Upper lobe of right lung (tissue), 1 donor: Measurements from ENCODE around the gene SLC25A20. TPM values are rescaled to one million over a fixed set of nuclear protein-coding genes. Genes with fewer than 3 reads are reported as not detected.

Experiments
- ATAC-seq: fragments of 200-7000 bp; cut with Tn5 transposase; one replicate; pipeline ENCODE4 v1.9.1; 2020; ENCODE audit warnings: mild to moderate bottlenecking, moderate library complexity
- DNase-seq: peaks from one replicate; pipeline ENCODE4 v3.0.0-alpha.2; 2020
- H3K27ac ChIP-seq: fragments of 200-600 bp; one replicate; pipeline ENCODE4 v1.8.0; 2022
- H3K27me3 ChIP-seq: fragments of 200-600 bp; one replicate; pipeline ENCODE4 v1.8.0; 2022; ENCODE audit warnings: mild to moderate bottlenecking
- H3K36me3 ChIP-seq: fragments of 200-600 bp; one replicate; pipeline ENCODE4 v1.8.0; 2022
- H3K4me1 ChIP-seq: fragments of 200-600 bp; one replicate; pipeline ENCODE4 v1.8.0; 2022
- H3K4me3 ChIP-seq: fragments of 200-600 bp; one replicate; pipeline ENCODE4 v1.8.0; 2022; ENCODE audit warnings: mild to moderate bottlenecking
- H3K9me3 ChIP-seq: fragments of 200-600 bp; one replicate; pipeline ENCODE4 v1.8.0; 2022
- CTCF ChIP-seq: fragments of 200-600 bp; IDR thresholded peaks from one replicate; pipeline ENCODE4 v1.8.0; 2022; ENCODE audit warnings: antibody characterized with exemption
- intact Hi-C: fragments of 100-400 bp; cut with DNase I; formaldehyde crosslinking; loops from one replicate; pipeline ENCODE4 v1.11.0; 2022
- total RNA-seq: library from RNA; stranded (reverse); fragmentation: NEBNext Ultra II Directional; extraction: Animal tissue kit (Norgen Biotek cat#: 25700); gene quantifications from one replicate; pipeline ENCODE4 v1.2.1, GENCODE V29; 2021
- donor health status: DM: no; HTN: yes; CAD: no; lungs with severe emphysema.

SLC25A20 gene
- total RNA-seq, 1 donor from 2014 or later: 26.0 TPM

- H3K9me3 ChIP-seq: no peaks in the 10 kb centered on the region
- peak; percentile 96 for DNase-seq
- ATAC-seq: peak; percentile 98
- peak within 1 kb of the TSS; percentile 92 for H3K27ac ChIP-seq
- no peaks in the 10 kb centered on the region for H3K36me3 ChIP-seq
- H3K27me3 ChIP-seq: no peaks in the 10 kb centered on the region
- peak within 1 kb of the TSS; percentile 92 for H3K4me3 ChIP-seq
- TF ChIP-seq CTCF: no peak
- intact Hi-C loops: no loop called here
- H3K4me1 ChIP-seq: peaks cover 26% of the 10 kb centered on the region
These were observed 50.9 kb downstream of the SLC25A20 start, which contains the start of gene PRKAR2A for GRCh38 chr3:48847504-48848423. PRKAR2A (minus strand) TSS chr3:48847874; CDS start chr3:48847596, 278 bp downstream.

- intact Hi-C loops: no loop called here
- ATAC-seq: peak; percentile 74
- Histone ChIP-seq H3K36me3 (no peaks in the 10 kb centered on the region), H3K4me3 (peak overlapping the region; percentile 92), H3K27me3 (no peaks in the 10 kb centered on the region), H3K27ac (peak overlapping the region; percentile 92), H3K9me3 (no peaks in the 10 kb centered on the region), H3K4me1 (peaks cover 26% of the 10 kb centered on the region)
- peak; percentile 93 for DNase-seq
- TF ChIP-seq CTCF: no peak
These were observed 51.6 kb downstream of the SLC25A20 start for GRCh38 chr3:48847053-48847503.

GRCh38 chr3:48845170-48845569, 53.5 kb downstream of the SLC25A20 start:
- DNase-seq (no peak), ATAC-seq (no peak)
- peaks cover 26% of the 10 kb centered on the region for H3K4me1 ChIP-seq
- no peak overlapping the region for H3K27ac ChIP-seq
- intact Hi-C loops: no loop called here
- no peak for TF ChIP-seq CTCF
- no peaks in the 10 kb centered on the region for H3K36me3 ChIP-seq
- H3K4me3 ChIP-seq: peak overlapping the region; percentile 92
- H3K9me3 ChIP-seq: no peaks in the 10 kb centered on the region
- H3K27me3 ChIP-seq: no peaks in the 10 kb centered on the region

GRCh38 chr3:48837163-48837562, 61.5 kb downstream of the SLC25A20 start:
- Histone ChIP-seq H3K4me3 (no peak overlapping the region), H3K9me3 (no peaks in the 10 kb centered on the region), H3K36me3 (no peaks in the 10 kb centered on the region), H3K4me1 (peaks cover 6% of the 10 kb centered on the region), H3K27me3 (no peaks in the 10 kb centered on the region), H3K27ac (no peak overlapping the region)
- ATAC-seq (no peak), DNase-seq (no peak)
- intact Hi-C loops: no loop called here
- no peak for TF ChIP-seq CTCF

- intact Hi-C loops: no loop called here
- H3K27me3 ChIP-seq: no peaks in the 10 kb centered on the region
- no peak for ATAC-seq
- no peaks in the 10 kb centered on the region for H3K36me3 ChIP-seq
- no peaks in the 10 kb centered on the region for H3K9me3 ChIP-seq
- TF ChIP-seq CTCF: no peak
- no peak for DNase-seq
- H3K27ac ChIP-seq: no peak overlapping the region
- H3K4me1 ChIP-seq: peaks cover 6% of the 10 kb centered on the region
- no peak overlapping the region for H3K4me3 ChIP-seq
These were observed 62.9 kb downstream of the SLC25A20 start for GRCh38 chr3:48835650-48836366.
